H1 (cell line): Measurements from ENCODE around the gene FGF1. TPM values are rescaled to one million over a fixed set of nuclear protein-coding genes. Genes with fewer than 3 reads are reported as not detected.

Experiments used
- PHF8 ChIP-seq: fragments of 200-600 bp; sonication (generic); conservative IDR thresholded peaks from 2 replicates; pipeline ENCODE4 v1.7.1; 2012; ENCODE audit warnings: low read depth, mild to moderate bottlenecking, inconsistent platforms, low read length, moderate library complexity
- SIN3A ChIP-seq, 2 experiments: IDR thresholded peaks in 1 of 2; conservative IDR thresholded peaks in 1 of 2; 2 replicates each; pipeline ENCODE4 v1.6.1; 2011 to 2012; ENCODE audit warnings: low read length in 2 of 2, improper control_type of control experiment in 1 of 2, low read depth in 1 of 2, mild to moderate bottlenecking in 1 of 2
- polyA plus RNA-seq, 7 experiments: library from polyadenylated mRNA; depleted of rRNA in 3 of 7; stranded (reverse) in 5 of 7; unstranded in 2 of 7; fragments of >200 nt in 5 of 7; fragments of 200-250 nt in 2 of 7; gene quantifications; 1 replicate in 5 of 7; 2 replicates in 1 of 7; 4 replicates in 1 of 7; pipeline versions ENCODE4 v1.2.1 to v1.2.3, GENCODE V29; 2011 to 2013; ENCODE audit warnings: missing spikeins in 2 of 7, mixed read lengths in 2 of 7
- total RNA-seq: library from RNA; stranded (reverse); fragmentation: NEBNext Ultra II Directional; extraction: Animal tissue kit (Norgen Biotek cat#: 25700); gene quantifications from 2 replicates; pipeline ENCODE4 v1.2.1, GENCODE V29; 2021
- TF ChIP-seq, protein P1 (sequence below): fragments of 300-600 bp; sonication (generic); IDR thresholded peaks from 2 replicates; pipeline ENCODE4 v1.7.1; 2012; ENCODE audit warnings: low read length, moderate library complexity, mild to moderate bottlenecking, inconsistent platforms; ENCODE audit not compliant: insufficient replicate concordance

The FGF1 gene
- total and polyA plus RNA-seq, 2 of the 8 experiments (the other 6 are each of a cell fraction or from before 2014, with no cell fraction given): 0.30 to 0.50 TPM

DNA sequence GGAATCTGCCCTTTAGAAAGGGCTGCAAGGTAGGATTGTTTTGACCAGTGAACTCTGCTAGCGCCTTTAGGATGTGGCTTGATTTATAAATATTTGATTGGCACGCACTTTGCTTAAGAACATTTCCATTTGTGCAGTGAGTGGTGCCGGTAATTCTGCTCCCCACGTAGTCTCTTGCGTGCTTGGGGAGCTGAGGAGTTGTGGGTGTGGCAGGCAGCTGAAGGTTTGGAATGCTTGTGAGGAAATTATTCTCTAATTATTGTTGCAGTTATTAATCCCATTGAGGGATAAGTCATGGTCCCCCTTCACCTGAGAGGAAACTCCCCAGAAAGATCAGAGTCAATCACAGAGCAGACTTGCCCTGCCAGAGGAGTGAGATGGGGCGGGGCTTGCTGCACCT lies 76.7 kb downstream of the FGF1 start (continued):
- TF ChIP-seq, protein P1, sequence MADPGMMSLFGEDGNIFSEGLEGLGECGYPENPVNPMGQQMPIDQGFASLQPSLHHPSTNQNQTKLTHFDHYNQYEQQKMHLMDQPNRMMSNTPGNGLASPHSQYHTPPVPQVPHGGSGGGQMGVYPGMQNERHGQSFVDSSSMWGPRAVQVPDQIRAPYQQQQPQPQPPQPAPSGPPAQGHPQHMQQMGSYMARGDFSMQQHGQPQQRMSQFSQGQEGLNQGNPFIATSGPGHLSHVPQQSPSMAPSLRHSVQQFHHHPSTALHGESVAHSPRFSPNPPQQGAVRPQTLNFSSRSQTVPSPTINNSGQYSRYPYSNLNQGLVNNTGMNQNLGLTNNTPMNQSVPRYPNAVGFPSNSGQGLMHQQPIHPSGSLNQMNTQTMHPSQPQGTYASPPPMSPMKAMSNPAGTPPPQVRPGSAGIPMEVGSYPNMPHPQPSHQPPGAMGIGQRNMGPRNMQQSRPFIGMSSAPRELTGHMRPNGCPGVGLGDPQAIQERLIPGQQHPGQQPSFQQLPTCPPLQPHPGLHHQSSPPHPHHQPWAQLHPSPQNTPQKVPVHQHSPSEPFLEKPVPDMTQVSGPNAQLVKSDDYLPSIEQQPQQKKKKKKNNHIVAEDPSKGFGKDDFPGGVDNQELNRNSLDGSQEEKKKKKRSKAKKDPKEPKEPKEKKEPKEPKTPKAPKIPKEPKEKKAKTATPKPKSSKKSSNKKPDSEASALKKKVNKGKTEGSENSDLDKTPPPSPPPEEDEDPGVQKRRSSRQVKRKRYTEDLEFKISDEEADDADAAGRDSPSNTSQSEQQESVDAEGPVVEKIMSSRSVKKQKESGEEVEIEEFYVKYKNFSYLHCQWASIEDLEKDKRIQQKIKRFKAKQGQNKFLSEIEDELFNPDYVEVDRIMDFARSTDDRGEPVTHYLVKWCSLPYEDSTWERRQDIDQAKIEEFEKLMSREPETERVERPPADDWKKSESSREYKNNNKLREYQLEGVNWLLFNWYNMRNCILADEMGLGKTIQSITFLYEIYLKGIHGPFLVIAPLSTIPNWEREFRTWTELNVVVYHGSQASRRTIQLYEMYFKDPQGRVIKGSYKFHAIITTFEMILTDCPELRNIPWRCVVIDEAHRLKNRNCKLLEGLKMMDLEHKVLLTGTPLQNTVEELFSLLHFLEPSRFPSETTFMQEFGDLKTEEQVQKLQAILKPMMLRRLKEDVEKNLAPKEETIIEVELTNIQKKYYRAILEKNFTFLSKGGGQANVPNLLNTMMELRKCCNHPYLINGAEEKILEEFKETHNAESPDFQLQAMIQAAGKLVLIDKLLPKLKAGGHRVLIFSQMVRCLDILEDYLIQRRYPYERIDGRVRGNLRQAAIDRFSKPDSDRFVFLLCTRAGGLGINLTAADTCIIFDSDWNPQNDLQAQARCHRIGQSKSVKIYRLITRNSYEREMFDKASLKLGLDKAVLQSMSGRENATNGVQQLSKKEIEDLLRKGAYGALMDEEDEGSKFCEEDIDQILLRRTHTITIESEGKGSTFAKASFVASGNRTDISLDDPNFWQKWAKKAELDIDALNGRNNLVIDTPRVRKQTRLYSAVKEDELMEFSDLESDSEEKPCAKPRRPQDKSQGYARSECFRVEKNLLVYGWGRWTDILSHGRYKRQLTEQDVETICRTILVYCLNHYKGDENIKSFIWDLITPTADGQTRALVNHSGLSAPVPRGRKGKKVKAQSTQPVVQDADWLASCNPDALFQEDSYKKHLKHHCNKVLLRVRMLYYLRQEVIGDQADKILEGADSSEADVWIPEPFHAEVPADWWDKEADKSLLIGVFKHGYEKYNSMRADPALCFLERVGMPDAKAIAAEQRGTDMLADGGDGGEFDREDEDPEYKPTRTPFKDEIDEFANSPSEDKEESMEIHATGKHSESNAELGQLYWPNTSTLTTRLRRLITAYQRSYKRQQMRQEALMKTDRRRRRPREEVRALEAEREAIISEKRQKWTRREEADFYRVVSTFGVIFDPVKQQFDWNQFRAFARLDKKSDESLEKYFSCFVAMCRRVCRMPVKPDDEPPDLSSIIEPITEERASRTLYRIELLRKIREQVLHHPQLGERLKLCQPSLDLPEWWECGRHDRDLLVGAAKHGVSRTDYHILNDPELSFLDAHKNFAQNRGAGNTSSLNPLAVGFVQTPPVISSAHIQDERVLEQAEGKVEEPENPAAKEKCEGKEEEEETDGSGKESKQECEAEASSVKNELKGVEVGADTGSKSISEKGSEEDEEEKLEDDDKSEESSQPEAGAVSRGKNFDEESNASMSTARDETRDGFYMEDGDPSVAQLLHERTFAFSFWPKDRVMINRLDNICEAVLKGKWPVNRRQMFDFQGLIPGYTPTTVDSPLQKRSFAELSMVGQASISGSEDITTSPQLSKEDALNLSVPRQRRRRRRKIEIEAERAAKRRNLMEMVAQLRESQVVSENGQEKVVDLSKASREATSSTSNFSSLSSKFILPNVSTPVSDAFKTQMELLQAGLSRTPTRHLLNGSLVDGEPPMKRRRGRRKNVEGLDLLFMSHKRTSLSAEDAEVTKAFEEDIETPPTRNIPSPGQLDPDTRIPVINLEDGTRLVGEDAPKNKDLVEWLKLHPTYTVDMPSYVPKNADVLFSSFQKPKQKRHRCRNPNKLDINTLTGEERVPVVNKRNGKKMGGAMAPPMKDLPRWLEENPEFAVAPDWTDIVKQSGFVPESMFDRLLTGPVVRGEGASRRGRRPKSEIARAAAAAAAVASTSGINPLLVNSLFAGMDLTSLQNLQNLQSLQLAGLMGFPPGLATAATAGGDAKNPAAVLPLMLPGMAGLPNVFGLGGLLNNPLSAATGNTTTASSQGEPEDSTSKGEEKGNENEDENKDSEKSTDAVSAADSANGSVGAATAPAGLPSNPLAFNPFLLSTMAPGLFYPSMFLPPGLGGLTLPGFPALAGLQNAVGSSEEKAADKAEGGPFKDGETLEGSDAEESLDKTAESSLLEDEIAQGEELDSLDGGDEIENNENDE: no peak
- TF ChIP-seq SIN3A (conservative IDR thresholded peaks at IDR 0.05 in 1 of 2, IDR thresholded peaks at IDR 0.05 in 1 of 2; ENCODE audit: low read depth in 1 of 2, low read length in 2 of 2): no peak
- no peak for TF ChIP-seq PHF8
